HepG2 (cell line): ENCODE results near the gene LMAN2. TPM values are rescaled to one million over a fixed set of nuclear protein-coding genes. Genes with fewer than 3 reads are reported as not detected.
A peak's percentile ranks its signal among the peaks of the same experiment; 100 is the strongest.

Source experiments
- AFF4 ChIP-seq: sonication (generic); formaldehyde crosslinking; IDR thresholded peaks from 2 replicates; pipeline ENCODE4 v1.4.0; 2020; ENCODE audit warnings: missing genetic modification reagents
- ARNT ChIP-seq: fragments of 450-650 bp; IDR thresholded peaks from 2 replicates; pipeline ENCODE4 v1.6.1; 2017
- ELF1 ChIP-seq: sonication (generic); formaldehyde crosslinking; IDR thresholded peaks from 2 replicates; pipeline ENCODE4 v1.4.0; 2020; ENCODE audit warnings: missing genetic modification reagents
- HNF4A ChIP-seq: sonication (generic); formaldehyde crosslinking; IDR thresholded peaks from 2 replicates; pipeline ENCODE4 v1.4.0; 2020; ENCODE audit warnings: missing genetic modification reagents
- IKZF1 ChIP-seq: fragments of 450-650 bp; IDR thresholded peaks from 2 replicates; pipeline ENCODE4 v1.7.1; 2016
- MAX ChIP-seq: IDR thresholded peaks from 2 replicates; pipeline ENCODE4 v1.6.1; 2012; ENCODE audit warnings: inconsistent platforms
- MXI1 ChIP-seq: IDR thresholded peaks from 3 replicates; pipeline ENCODE4 v1.6.1; 2012; ENCODE audit warnings: low read depth, low read length, inconsistent platforms, borderline replicate concordance
- SMARCE1 ChIP-seq: fragments of 450-650 bp; IDR thresholded peaks from 2 replicates; pipeline ENCODE4 v1.6.1; 2017; ENCODE audit warnings: borderline replicate concordance
- TAF1 ChIP-seq: sonication (generic); formaldehyde crosslinking; IDR thresholded peaks from 2 replicates; pipeline ENCODE4 v1.4.0; 2020; ENCODE audit warnings: missing genetic modification reagents
- TEAD3 ChIP-seq: optimal IDR thresholded peaks from 2 replicates; pipeline ENCODE3; 2016; ENCODE audit warnings: borderline replicate concordance
- ZFY ChIP-seq: sonication (generic); formaldehyde crosslinking; IDR thresholded peaks from 2 replicates; pipeline ENCODE4 v1.4.0; 2020; ENCODE audit warnings: missing genetic modification reagents
- ZKSCAN8 ChIP-seq: IDR thresholded peaks from 2 replicates; pipeline ENCODE4 v1.6.1; 2016; ENCODE audit warnings: borderline replicate concordance, missing genetic modification reagents, missing compliant biosample characterization
- ZNF225 ChIP-seq: sonication (generic); formaldehyde crosslinking; IDR thresholded peaks from 2 replicates; pipeline ENCODE4 v1.4.0; 2020; ENCODE audit warnings: mild to moderate bottlenecking, missing genetic modification reagents
- ZNF280D ChIP-seq: sonication (generic); formaldehyde crosslinking; IDR thresholded peaks from 2 replicates; pipeline ENCODE4 v1.5.1; 2020; ENCODE audit warnings: mild to moderate bottlenecking, missing genetic modification reagents
- ZNF564 ChIP-seq: sonication (generic); formaldehyde crosslinking; IDR thresholded peaks from 2 replicates; pipeline ENCODE4 v1.8.1; 2023; ENCODE audit warnings: mild to moderate bottlenecking, missing genetic modification reagents
- ZNF652 ChIP-seq: IDR thresholded peaks from 2 replicates; pipeline ENCODE4 v1.6.1; 2016; ENCODE audit warnings: low read depth, borderline replicate concordance
- ZNF724P ChIP-seq: sonication (generic); formaldehyde crosslinking; IDR thresholded peaks from 2 replicates; pipeline ENCODE4 v1.8.0; 2022; ENCODE audit warnings: missing genetic modification reagents, borderline replicate concordance
- ZNF781 ChIP-seq: sonication (generic); formaldehyde crosslinking; IDR thresholded peaks from 2 replicates; pipeline ENCODE4 v1.5.1; 2020; ENCODE audit warnings: borderline replicate concordance, mild to moderate bottlenecking, missing genetic modification reagents; ENCODE audit errors: not compliant biosample characterization
- ZNF883 ChIP-seq: sonication (generic); formaldehyde crosslinking; IDR thresholded peaks from 2 replicates; pipeline ENCODE4 v1.5.1; 2020; ENCODE audit warnings: mild to moderate bottlenecking, missing genetic modification reagents; ENCODE audit errors: not compliant biosample characterization
- polyA plus RNA-seq, 8 experiments: library from polyadenylated mRNA; depleted of rRNA in 3 of 8; stranded (reverse) in 7 of 8; unstranded in 1 of 8; fragments of >200 nt; fragmentation: Illumina TruSeq in 4 of 8; extraction: Trizol in 4 of 8; gene quantifications; 2 replicates each; pipeline versions ENCODE4 v1.2.1 to v1.2.3, GENCODE V29; 2011 to 2016; ENCODE audit warnings: low read depth in 4 of 8, missing spikeins in 1 of 8, mixed read lengths in 1 of 8; ENCODE audit not compliant: insufficient read depth in 1 of 8
- total RNA-seq, 5 experiments: library from RNA; depleted of rRNA; stranded (reverse); fragments of >200 nt; fragmentation: Illumina TruSeq; extraction: Trizol; gene quantifications; 2 replicates each; pipeline ENCODE4 v1.2.3, GENCODE V29; 2016; ENCODE audit warnings: low read depth in 1 of 5
- TF ChIP-seq, protein P1 (sequence below): IDR thresholded peaks from 2 replicates; pipeline ENCODE4 v1.6.1; 2016; ENCODE audit warnings: mild to moderate bottlenecking, missing biosample characterization, missing genetic modification reagents
- TF ChIP-seq, protein P2 (sequence below), 2 experiments: sonication (generic) in 1 of 2; formaldehyde crosslinking in 1 of 2; IDR thresholded peaks; 2 replicates each; pipeline versions ENCODE4 v1.4.0 to v1.6.1; 2018 to 2020; ENCODE audit warnings: missing genetic modification reagents in 2 of 2, borderline replicate concordance in 1 of 2, low read depth in 1 of 2, mild to moderate bottlenecking in 1 of 2, missing biosample characterization in 1 of 2

Gene LMAN2
- total and polyA plus RNA-seq, 2 of the 13 experiments (the other 11 are each of a cell fraction or from before 2014, with no cell fraction given) = 191 to 197 TPM

GRCh38 chr5:177303121-177303924, 48.1 kb downstream of the LMAN2 start, which contains the start of the genes PRELID1 and RAB24 (continued):
- TF ChIP-seq ARNT (no peak), MAX (peak; percentile 59), ZKSCAN8 (CRISPR knock-in tag) (no peak), ZNF724P (CRISPR knock-in tag) (peak; percentile 77; the same call in 1 of the 2 replicates), ZNF225 (CRISPR knock-in tag) (peak; percentile 85; the same call in 1 of the 2 replicates), MXI1 (peak; percentile 76; the same call in 1 of the 3 replicates), TEAD3 (CRISPR knock-in tag) (peak; percentile 63), HNF4A (CRISPR knock-in tag) (0 out of 2 replicates have a peak, but pooled peaks have one; percentile 9), ZNF564 (CRISPR knock-in tag) (no peak; the same call in 1 of the 2 replicates), ELF1 (no peak; the same call in 1 of the 2 replicates), ZNF280D (peak; percentile 92), ZNF781 (peak; percentile 88), SMARCE1 (no peak), ZFY (CRISPR knock-in tag) (peak; percentile 91), TAF1 (CRISPR knock-in tag) (peak; percentile 72), ZNF652 (CRISPR knock-in tag) (no peak), AFF4 (CRISPR knock-in tag) (no peak), IKZF1 (no peak), ZNF883 (peak; percentile 76)
- TF ChIP-seq, protein P1, sequence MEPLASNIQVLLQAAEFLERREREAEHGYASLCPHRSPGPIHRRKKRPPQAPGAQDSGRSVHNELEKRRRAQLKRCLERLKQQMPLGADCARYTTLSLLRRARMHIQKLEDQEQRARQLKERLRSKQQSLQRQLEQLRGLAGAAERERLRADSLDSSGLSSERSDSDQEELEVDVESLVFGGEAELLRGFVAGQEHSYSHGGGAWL (CRISPR knock-in tag) = peak; percentile 87
- TF ChIP-seq, protein P2, sequence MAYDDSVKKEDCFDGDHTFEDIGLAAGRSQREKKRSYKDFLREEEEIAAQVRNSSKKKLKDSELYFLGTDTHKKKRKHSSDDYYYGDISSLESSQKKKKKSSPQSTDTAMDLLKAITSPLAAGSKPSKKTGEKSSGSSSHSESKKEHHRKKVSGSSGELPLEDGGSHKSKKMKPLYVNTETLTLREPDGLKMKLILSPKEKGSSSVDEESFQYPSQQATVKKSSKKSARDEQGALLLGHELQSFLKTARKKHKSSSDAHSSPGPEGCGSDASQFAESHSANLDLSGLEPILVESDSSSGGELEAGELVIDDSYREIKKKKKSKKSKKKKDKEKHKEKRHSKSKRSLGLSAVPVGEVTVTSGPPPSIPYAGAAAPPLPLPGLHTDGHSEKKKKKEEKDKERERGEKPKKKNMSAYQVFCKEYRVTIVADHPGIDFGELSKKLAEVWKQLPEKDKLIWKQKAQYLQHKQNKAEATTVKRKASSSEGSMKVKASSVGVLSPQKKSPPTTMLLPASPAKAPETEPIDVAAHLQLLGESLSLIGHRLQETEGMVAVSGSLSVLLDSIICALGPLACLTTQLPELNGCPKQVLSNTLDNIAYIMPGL (CRISPR knock-in tag; IDR thresholded peaks at IDR 0.05; ENCODE audit: borderline replicate concordance in 1 of 2, low read depth in 1 of 2) = peak; percentile 89 to 93
